ENCODE measurements around the gene VPS13D.

GRCh38 chr1:12338017-12338416 lies 108.2 kb downstream of the VPS13D start:
- TF ChIP-seq, protein P1, sequence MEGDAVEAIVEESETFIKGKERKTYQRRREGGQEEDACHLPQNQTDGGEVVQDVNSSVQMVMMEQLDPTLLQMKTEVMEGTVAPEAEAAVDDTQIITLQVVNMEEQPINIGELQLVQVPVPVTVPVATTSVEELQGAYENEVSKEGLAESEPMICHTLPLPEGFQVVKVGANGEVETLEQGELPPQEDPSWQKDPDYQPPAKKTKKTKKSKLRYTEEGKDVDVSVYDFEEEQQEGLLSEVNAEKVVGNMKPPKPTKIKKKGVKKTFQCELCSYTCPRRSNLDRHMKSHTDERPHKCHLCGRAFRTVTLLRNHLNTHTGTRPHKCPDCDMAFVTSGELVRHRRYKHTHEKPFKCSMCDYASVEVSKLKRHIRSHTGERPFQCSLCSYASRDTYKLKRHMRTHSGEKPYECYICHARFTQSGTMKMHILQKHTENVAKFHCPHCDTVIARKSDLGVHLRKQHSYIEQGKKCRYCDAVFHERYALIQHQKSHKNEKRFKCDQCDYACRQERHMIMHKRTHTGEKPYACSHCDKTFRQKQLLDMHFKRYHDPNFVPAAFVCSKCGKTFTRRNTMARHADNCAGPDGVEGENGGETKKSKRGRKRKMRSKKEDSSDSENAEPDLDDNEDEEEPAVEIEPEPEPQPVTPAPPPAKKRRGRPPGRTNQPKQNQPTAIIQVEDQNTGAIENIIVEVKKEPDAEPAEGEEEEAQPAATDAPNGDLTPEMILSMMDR (IDR thresholded peaks at IDR 0.05; ENCODE audit: low read depth, low read length, missing input control), result no peak
- TF ChIP-seq, protein P2, sequence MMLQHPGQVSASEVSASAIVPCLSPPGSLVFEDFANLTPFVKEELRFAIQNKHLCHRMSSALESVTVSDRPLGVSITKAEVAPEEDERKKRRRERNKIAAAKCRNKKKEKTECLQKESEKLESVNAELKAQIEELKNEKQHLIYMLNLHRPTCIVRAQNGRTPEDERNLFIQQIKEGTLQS (IDR thresholded peaks at IDR 0.05), result no peak
- no peak for TF ChIP-seq REST (IDR thresholded peaks at IDR 0.05)
- TF ChIP-seq MAX (IDR thresholded peaks at IDR 0.05), result no peak
- TF ChIP-seq YY1 (IDR thresholded peaks at IDR 0.05), result no peak
- no peak for TF ChIP-seq EGR1 (IDR thresholded peaks at IDR 0.05; ENCODE audit: low read depth in 2 of 2)
- TF ChIP-seq ZBTB33 (IDR thresholded peaks at IDR 0.05), result no peak

All from liver (tissue), 3 donors.